HG03045 (cell line): ENCODE results near the gene IFNGR1.
"Not testable (repeated sequence)": the region's sequence is repeated elsewhere in the genome, so short reads cannot be mapped to it uniquely, and the experiment has no call there.

Source experiments
- ATAC-seq: cut with Tn5 transposase; IDR thresholded peaks from one replicate; pipeline ENCODE4 v1.9.1; 2021; ENCODE audit warnings: mild to moderate bottlenecking, moderate library complexity; ENCODE audit not compliant: unreplicated experiment

Gene IFNGR1

GRCh38 chr6:137213813-137214212, 5.4 kb downstream of the IFNGR1 start:
- no peak for ATAC-seq

GRCh38 chr6:137213331-137213740, 5.8 kb downstream of the IFNGR1 start:
- ATAC-seq = no peak

- ATAC-seq = no peak
These were observed 7.3 kb downstream of the IFNGR1 start for GRCh38 chr6:137211910-137212309.

GRCh38 chr6:137210903-137211302, 8.3 kb downstream of the IFNGR1 start:
- no peak for ATAC-seq

GRCh38 chr6:137208279-137208678, 10.9 kb downstream of the IFNGR1 start:
- no peak for ATAC-seq

GRCh38 chr6:137207457-137207856, 11.7 kb downstream of the IFNGR1 start:
- not testable (repeated sequence) for ATAC-seq

- no peak for ATAC-seq
These were observed 12.6 kb downstream of the IFNGR1 start for GRCh38 chr6:137206577-137206976.

GRCh38 chr6:137203256-137203655, 15.9 kb downstream of the IFNGR1 start:
- no peak for ATAC-seq

- ATAC-seq = no peak
These were observed 17.1 kb downstream of the IFNGR1 start for GRCh38 chr6:137202078-137202477.

- ATAC-seq = no peak
These were observed 18.2 kb downstream of the IFNGR1 start for GRCh38 chr6:137201006-137201405.

GRCh38 chr6:137200288-137200687, 18.9 kb downstream of the IFNGR1 start:
- no peak for ATAC-seq

- no peak for ATAC-seq
These were observed 21.2 kb downstream of the IFNGR1 start for GRCh38 chr6:137197684-137198645.

- ATAC-seq = no peak
These were observed 25.7 kb downstream of the IFNGR1 start for GRCh38 chr6:137193256-137194070.

GRCh38 chr6:137192821-137193220, 26.4 kb downstream of the IFNGR1 start:
- ATAC-seq = no peak

- no peak for ATAC-seq
These were observed 27.5 kb downstream of the IFNGR1 start for GRCh38 chr6:137191670-137192069.

- no peak for ATAC-seq
These were observed 27.9 kb downstream of the IFNGR1 start for GRCh38 chr6:137191236-137191635.

GRCh38 chr6:137190583-137191094, 28.5 kb downstream of the IFNGR1 start:
- ATAC-seq = no peak

GRCh38 chr6:137188855-137189254, 30.3 kb downstream of the IFNGR1 start:
- no peak for ATAC-seq

GRCh38 chr6:137185290-137185689, 33.9 kb downstream of the IFNGR1 start:
- ATAC-seq = no peak

GRCh38 chr6:137182654-137183073, 36.5 kb downstream of the IFNGR1 start:
- ATAC-seq = no peak

- ATAC-seq = no peak
These were observed 37.1 kb downstream of the IFNGR1 start for GRCh38 chr6:137181891-137182653.
